Camera-type eye (tissue), 1 donor: ENCODE data around the gene CMBL. TPM values are rescaled to one million over a fixed set of nuclear protein-coding genes. Genes with fewer than 3 reads are reported as not detected.

Experiments
- total RNA-seq: library from RNA; depleted of rRNA; stranded (reverse); fragments of >200 nt; gene quantifications from one replicate; pipeline ENCODE4 v1.2.3, GENCODE V29; 2014

CMBL gene
- total RNA-seq: 13.4 TPM

GRCh38 chr5:10307206-10308148 lies at the start of gene CMBL:
CMBL (minus strand) TSS chr5:10307902; CDS start chr5:10290762, 17,140 bp downstream.

GRCh38 chr5:10353241-10354047 lies 45.7 kb upstream of the CMBL start, which contains the start of gene MARCHF6:
MARCHF6 (plus strand) TSS chr5:10353695; CDS start chr5:10353899, 204 bp downstream.

GRCh38 chr5:10249948-10250805 lies 57.5 kb downstream of the CMBL start, which contains the start of gene CCT5:
CCT5 (plus strand) TSS chr5:10250280; CDS start chr5:10250341, 61 bp downstream.

Other genes with a start within 250 kb of the CMBL start
- gene ATPSCKMT, start 58.0 kb downstream of the CMBL start, total RNA-seq: 60.4 TPM
- gene CCT5, start 57.6 kb downstream of the CMBL start, total RNA-seq: 169 TPM
- 262 TPM for gene MARCHF6, start 45.8 kb upstream of the CMBL start, total RNA-seq
- gene ROPN1L, start 134.0 kb upstream of the CMBL start, total RNA-seq: 3.6 TPM